GM23338 (cell line): ENCODE data around the gene UBL4A. TPM values are rescaled to one million over a fixed set of nuclear protein-coding genes. Genes with fewer than 3 reads are reported as not detected.

ENCODE experiments used
- ATAC-seq: fragments of 200-7000 bp; cut with Tn5 transposase; 3 replicates; pipeline ENCODE4 v1.9.1; 2020
- DNase-seq: peaks from one replicate; pipeline ENCODE4 v3.0.0-alpha.2; 2015; ENCODE audit warnings: low spot score
- H2AFZ ChIP-seq: fragments of 200-600 bp; sonication (generic); 2 replicates; pipeline ENCODE4 v1.8.0; 2016; ENCODE audit warnings: antibody characterized with exemption, mild to moderate bottlenecking, moderate library complexity
- H3F3A ChIP-seq: fragments of 200-600 bp; sonication (generic); replicated peaks from 2 replicates; pipeline ENCODE4 v1.8.0; 2017; ENCODE audit warnings: antibody characterized with exemption, mixed run types, low read depth
- H3K27ac ChIP-seq: fragments of 200-600 bp; sonication (generic); 2 replicates; pipeline ENCODE4 v1.6.1; 2016; ENCODE audit warnings: low read depth
- H3K27me3 ChIP-seq: fragments of 200-600 bp; sonication (generic); 2 replicates; pipeline ENCODE4 v1.8.0; 2016; ENCODE audit warnings: mild to moderate bottlenecking, mixed run types, moderate library complexity; ENCODE audit not compliant: insufficient read depth
- H3K36me3 ChIP-seq: fragments of 200-600 bp; sonication (generic); 2 replicates; pipeline ENCODE4 v1.8.0; 2016; ENCODE audit warnings: mild to moderate bottlenecking; ENCODE audit not compliant: insufficient read depth
- H3K4me1 ChIP-seq: fragments of 200-600 bp; sonication (generic); 2 replicates; pipeline ENCODE4 v1.8.0; 2016; ENCODE audit warnings: mild to moderate bottlenecking, moderate library complexity; ENCODE audit not compliant: insufficient read depth
- H3K4me2 ChIP-seq: fragments of 200-600 bp; sonication (generic); 2 replicates; pipeline ENCODE4 v1.7.1; 2017; ENCODE audit warnings: mixed run types
- H3K4me3 ChIP-seq: fragments of 200-600 bp; sonication (generic); 2 replicates; pipeline ENCODE4 v1.6.1; 2016; ENCODE audit warnings: mixed run types
- H3K79me2 ChIP-seq: fragments of 200-600 bp; sonication (generic); replicated peaks from 2 replicates; pipeline ENCODE4 v1.8.0; 2017; ENCODE audit warnings: mild to moderate bottlenecking; ENCODE audit not compliant: insufficient read depth
- H3K9me2 ChIP-seq: fragments of 200-600 bp; sonication (generic); 2 replicates; pipeline ENCODE4 v1.8.0; 2017; ENCODE audit not compliant: insufficient read depth
- H4K20me1 ChIP-seq: fragments of 200-600 bp; sonication (generic); replicated peaks from 2 replicates; pipeline ENCODE4 v1.8.0; 2017; ENCODE audit warnings: mild to moderate bottlenecking; ENCODE audit not compliant: insufficient read depth
- H3K27ac Mint-ChIP-seq: 2 replicates; pipeline ENCODE4 v1.8.0; 2020; ENCODE audit warnings: inconsistent platforms, mild to moderate bottlenecking, moderate library complexity, mixed read lengths
- H3K27me3 Mint-ChIP-seq: 3 replicates; pipeline ENCODE4 v1.8.0; 2022; ENCODE audit warnings: low read depth, mild to moderate bottlenecking, moderate library complexity, mixed read lengths, inconsistent platforms; ENCODE audit not compliant: insufficient read depth, poor library complexity
- H3K36me3 Mint-ChIP-seq: 3 replicates; pipeline ENCODE4 v1.8.0; 2021; ENCODE audit warnings: low read depth, mild to moderate bottlenecking, inconsistent platforms, moderate library complexity, mixed read lengths
- H3K4me1 Mint-ChIP-seq: 3 replicates; pipeline ENCODE4 v1.8.0; 2020; ENCODE audit warnings: mild to moderate bottlenecking, inconsistent platforms, mixed read lengths
- H3K4me3 Mint-ChIP-seq: 3 replicates; pipeline ENCODE4 v1.8.0; 2021; ENCODE audit warnings: moderate library complexity, mild to moderate bottlenecking, inconsistent platforms, mixed read lengths
- H3K9me3 Mint-ChIP-seq: 3 replicates; pipeline ENCODE4 v1.8.0; 2020; ENCODE audit warnings: moderate library complexity, mild to moderate bottlenecking, inconsistent platforms, mixed read lengths
- CREB1 ChIP-seq: fragments of 250-450 bp; sonication (Bioruptor Pico); IDR thresholded peaks from 2 replicates; pipeline ENCODE4 v1.5.0; 2020; ENCODE audit warnings: low read depth, mild to moderate bottlenecking, moderate library complexity
- ETS1 ChIP-seq: IDR thresholded peaks from 2 replicates; pipeline ENCODE4 v1.6.1; 2016; ENCODE audit warnings: antibody characterized with exemption
- EZH2phosphoT487 ChIP-seq: fragments of 200-600 bp; sonication (generic); IDR thresholded peaks from one replicate; pipeline ENCODE4 v1.8.1; 2018; ENCODE audit warnings: antibody characterized with exemption; ENCODE audit not compliant: unreplicated experiment
- JUNB ChIP-seq: IDR thresholded peaks from one replicate; pipeline ENCODE4 v1.6.1; 2016; ENCODE audit warnings: antibody characterized with exemption; ENCODE audit not compliant: unreplicated experiment
- POLR2AphosphoS5 ChIP-seq: IDR thresholded peaks from 2 replicates; pipeline ENCODE4 v1.6.1; 2016; ENCODE audit warnings: antibody characterized with exemption, low read depth
- STAT1 ChIP-seq: IDR thresholded peaks from one replicate; pipeline ENCODE4 v1.6.1; 2016; ENCODE audit warnings: antibody characterized with exemption; ENCODE audit not compliant: unreplicated experiment
- ZNF114 ChIP-seq: fragments of 250-450 bp; sonication (Bioruptor Pico); IDR thresholded peaks from 2 replicates; pipeline ENCODE4 v1.5.0; 2020; ENCODE audit warnings: mild to moderate bottlenecking, moderate library complexity
- ZNF331 ChIP-seq: fragments of 250-450 bp; sonication (Bioruptor Pico); IDR thresholded peaks from 2 replicates; pipeline ENCODE4 v1.5.0; 2020; ENCODE audit warnings: low read depth, mild to moderate bottlenecking, moderate library complexity
- polyA plus RNA-seq: library from polyadenylated mRNA; unstranded; fragments of >200 nt; fragmentation: Nextera tagmentation; extraction: Ambion mirVana; gene quantifications from 2 replicates; pipeline ENCODE4 v1.2.1, GENCODE V29; 2016
- total RNA-seq: library from RNA; depleted of rRNA; stranded (reverse); fragments of >200 nt; shearing (Covaris generic); gene quantifications from 2 replicates; pipeline ENCODE4 v1.2.3, GENCODE V29; 2014
- TF ChIP-seq, protein P1 (sequence below): IDR thresholded peaks from one replicate; pipeline ENCODE4 v1.6.1; 2018; ENCODE audit warnings: antibody characterized with exemption; ENCODE audit not compliant: unreplicated experiment
- TF ChIP-seq, protein P2 (sequence below): fragments of 250-450 bp; sonication (Bioruptor Pico); IDR thresholded peaks from 2 replicates; pipeline ENCODE4 v1.5.0; 2020; ENCODE audit warnings: mild to moderate bottlenecking, moderate library complexity
- TF ChIP-seq, protein P3 (sequence below), 2 experiments: fragments of 200-600 bp in 1 of 2; sonication (generic) in 1 of 2; conservative IDR thresholded peaks; 2 replicates each; pipeline versions ENCODE4 v1.5.1 to v1.6.1; 2016 to 2017; ENCODE audit warnings: antibody characterized with exemption in 2 of 2, low read depth in 2 of 2, mild to moderate bottlenecking in 2 of 2, moderate library complexity in 1 of 2

The UBL4A gene
- total and polyA plus RNA-seq, 2 experiments from 2014 or later, result 15.6 to 43.7 TPM

GRCh38 chrX:154470434-154470833 is 16.0 kb downstream of the UBL4A start:
- Histone ChIP-seq H3K36me3 (no peaks in the 10 kb centered on the region), H3K27ac (no peak overlapping the region), H3K4me3 (no peak overlapping the region), H3K4me1 (no peaks in the 10 kb centered on the region), H3K9me2 (no peaks in the 10 kb centered on the region), H3K79me2 (no peaks in the 10 kb centered on the region), H3K4me2 (no peak overlapping the region), H4K20me1 (no peaks in the 10 kb centered on the region; the same call in 1 of the 2 replicates), H2AFZ (no peak overlapping the region), H3F3A (no peaks in the 10 kb centered on the region), H3K27me3 (no peaks in the 10 kb centered on the region)
- peaks cover 7% of the 10 kb centered on the region for H3K36me3 Mint-ChIP-seq
- no peak overlapping the region for H3K27ac Mint-ChIP-seq
- H3K27me3 Mint-ChIP-seq, result peaks cover 4% of the 10 kb centered on the region
- H3K9me3 Mint-ChIP-seq, result no peaks in the 10 kb centered on the region
- H3K4me3 Mint-ChIP-seq, result no peak overlapping the region
- no peaks in the 10 kb centered on the region for H3K4me1 Mint-ChIP-seq
- TF ChIP-seq STAT1 (no peak), ZNF331 (CRISPR knock-in tag) (no peak), CREB1 (no peak), POLR2AphosphoS5 (no peak), JUNB (no peak), ZNF114 (no peak), ETS1 (no peak), EZH2phosphoT487 (no peak)
- TF ChIP-seq, protein P1, sequence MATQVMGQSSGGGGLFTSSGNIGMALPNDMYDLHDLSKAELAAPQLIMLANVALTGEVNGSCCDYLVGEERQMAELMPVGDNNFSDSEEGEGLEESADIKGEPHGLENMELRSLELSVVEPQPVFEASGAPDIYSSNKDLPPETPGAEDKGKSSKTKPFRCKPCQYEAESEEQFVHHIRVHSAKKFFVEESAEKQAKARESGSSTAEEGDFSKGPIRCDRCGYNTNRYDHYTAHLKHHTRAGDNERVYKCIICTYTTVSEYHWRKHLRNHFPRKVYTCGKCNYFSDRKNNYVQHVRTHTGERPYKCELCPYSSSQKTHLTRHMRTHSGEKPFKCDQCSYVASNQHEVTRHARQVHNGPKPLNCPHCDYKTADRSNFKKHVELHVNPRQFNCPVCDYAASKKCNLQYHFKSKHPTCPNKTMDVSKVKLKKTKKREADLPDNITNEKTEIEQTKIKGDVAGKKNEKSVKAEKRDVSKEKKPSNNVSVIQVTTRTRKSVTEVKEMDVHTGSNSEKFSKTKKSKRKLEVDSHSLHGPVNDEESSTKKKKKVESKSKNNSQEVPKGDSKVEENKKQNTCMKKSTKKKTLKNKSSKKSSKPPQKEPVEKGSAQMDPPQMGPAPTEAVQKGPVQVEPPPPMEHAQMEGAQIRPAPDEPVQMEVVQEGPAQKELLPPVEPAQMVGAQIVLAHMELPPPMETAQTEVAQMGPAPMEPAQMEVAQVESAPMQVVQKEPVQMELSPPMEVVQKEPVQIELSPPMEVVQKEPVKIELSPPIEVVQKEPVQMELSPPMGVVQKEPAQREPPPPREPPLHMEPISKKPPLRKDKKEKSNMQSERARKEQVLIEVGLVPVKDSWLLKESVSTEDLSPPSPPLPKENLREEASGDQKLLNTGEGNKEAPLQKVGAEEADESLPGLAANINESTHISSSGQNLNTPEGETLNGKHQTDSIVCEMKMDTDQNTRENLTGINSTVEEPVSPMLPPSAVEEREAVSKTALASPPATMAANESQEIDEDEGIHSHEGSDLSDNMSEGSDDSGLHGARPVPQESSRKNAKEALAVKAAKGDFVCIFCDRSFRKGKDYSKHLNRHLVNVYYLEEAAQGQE, result no peak
- TF ChIP-seq, protein P2, sequence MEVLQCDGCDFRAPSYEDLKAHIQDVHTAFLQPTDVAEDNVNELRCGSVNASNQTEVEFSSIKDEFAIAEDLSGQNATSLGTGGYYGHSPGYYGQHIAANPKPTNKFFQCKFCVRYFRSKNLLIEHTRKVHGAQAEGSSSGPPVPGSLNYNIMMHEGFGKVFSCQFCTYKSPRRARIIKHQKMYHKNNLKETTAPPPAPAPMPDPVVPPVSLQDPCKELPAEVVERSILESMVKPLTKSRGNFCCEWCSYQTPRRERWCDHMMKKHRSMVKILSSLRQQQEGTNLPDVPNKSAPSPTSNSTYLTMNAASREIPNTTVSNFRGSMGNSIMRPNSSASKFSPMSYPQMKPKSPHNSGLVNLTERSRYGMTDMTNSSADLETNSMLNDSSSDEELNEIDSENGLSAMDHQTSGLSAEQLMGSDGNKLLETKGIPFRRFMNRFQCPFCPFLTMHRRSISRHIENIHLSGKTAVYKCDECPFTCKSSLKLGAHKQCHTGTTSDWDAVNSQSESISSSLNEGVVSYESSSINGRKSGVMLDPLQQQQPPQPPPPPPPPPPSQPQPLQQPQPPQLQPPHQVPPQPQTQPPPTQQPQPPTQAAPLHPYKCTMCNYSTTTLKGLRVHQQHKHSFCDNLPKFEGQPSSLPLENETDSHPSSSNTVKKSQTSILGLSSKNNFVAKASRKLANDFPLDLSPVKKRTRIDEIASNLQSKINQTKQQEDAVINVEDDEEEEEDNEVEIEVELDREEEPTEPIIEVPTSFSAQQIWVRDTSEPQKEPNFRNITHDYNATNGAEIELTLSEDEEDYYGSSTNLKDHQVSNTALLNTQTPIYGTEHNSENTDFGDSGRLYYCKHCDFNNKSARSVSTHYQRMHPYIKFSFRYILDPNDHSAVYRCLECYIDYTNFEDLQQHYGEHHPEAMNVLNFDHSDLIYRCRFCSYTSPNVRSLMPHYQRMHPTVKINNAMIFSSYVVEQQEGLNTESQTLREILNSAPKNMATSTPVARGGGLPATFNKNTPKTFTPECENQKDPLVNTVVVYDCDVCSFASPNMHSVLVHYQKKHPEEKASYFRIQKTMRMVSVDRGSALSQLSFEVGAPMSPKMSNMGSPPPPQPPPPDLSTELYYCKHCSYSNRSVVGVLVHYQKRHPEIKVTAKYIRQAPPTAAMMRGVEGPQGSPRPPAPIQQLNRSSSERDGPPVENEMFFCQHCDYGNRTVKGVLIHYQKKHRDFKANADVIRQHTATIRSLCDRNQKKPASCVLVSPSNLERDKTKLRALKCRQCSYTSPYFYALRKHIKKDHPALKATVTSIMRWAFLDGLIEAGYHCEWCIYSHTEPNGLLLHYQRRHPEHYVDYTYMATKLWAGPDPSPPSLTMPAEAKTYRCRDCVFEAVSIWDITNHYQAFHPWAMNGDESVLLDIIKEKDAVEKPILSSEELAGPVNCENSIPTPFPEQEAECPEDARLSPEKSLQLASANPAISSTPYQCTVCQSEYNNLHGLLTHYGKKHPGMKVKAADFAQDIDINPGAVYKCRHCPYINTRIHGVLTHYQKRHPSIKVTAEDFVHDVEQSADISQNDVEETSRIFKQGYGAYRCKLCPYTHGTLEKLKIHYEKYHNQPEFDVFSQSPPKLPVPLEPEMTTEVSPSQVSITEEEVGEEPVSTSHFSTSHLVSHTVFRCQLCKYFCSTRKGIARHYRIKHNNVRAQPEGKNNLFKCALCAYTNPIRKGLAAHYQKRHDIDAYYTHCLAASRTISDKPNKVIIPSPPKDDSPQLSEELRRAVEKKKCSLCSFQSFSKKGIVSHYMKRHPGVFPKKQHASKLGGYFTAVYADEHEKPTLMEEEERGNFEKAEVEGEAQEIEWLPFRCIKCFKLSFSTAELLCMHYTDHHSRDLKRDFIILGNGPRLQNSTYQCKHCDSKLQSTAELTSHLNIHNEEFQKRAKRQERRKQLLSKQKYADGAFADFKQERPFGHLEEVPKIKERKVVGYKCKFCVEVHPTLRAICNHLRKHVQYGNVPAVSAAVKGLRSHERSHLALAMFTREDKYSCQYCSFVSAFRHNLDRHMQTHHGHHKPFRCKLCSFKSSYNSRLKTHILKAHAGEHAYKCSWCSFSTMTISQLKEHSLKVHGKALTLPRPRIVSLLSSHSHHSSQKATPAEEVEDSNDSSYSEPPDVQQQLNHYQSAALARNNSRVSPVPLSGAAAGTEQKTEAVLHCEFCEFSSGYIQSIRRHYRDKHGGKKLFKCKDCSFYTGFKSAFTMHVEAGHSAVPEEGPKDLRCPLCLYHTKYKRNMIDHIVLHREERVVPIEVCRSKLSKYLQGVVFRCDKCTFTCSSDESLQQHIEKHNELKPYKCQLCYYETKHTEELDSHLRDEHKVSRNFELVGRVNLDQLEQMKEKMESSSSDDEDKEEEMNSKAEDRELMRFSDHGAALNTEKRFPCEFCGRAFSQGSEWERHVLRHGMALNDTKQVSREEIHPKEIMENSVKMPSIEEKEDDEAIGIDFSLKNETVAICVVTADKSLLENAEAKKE (CRISPR knock-in tag), result no peak
- TF ChIP-seq, protein P3, sequence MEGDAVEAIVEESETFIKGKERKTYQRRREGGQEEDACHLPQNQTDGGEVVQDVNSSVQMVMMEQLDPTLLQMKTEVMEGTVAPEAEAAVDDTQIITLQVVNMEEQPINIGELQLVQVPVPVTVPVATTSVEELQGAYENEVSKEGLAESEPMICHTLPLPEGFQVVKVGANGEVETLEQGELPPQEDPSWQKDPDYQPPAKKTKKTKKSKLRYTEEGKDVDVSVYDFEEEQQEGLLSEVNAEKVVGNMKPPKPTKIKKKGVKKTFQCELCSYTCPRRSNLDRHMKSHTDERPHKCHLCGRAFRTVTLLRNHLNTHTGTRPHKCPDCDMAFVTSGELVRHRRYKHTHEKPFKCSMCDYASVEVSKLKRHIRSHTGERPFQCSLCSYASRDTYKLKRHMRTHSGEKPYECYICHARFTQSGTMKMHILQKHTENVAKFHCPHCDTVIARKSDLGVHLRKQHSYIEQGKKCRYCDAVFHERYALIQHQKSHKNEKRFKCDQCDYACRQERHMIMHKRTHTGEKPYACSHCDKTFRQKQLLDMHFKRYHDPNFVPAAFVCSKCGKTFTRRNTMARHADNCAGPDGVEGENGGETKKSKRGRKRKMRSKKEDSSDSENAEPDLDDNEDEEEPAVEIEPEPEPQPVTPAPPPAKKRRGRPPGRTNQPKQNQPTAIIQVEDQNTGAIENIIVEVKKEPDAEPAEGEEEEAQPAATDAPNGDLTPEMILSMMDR (conservative IDR thresholded peaks at IDR 0.05; ENCODE audit: low read depth in 2 of 2), result no peak
- no peak for ATAC-seq
- no peak for DNase-seq
